A549 treated with CORT108297 at 1 μM for 4 hours (cell line): Measurements from ENCODE around the gene TELO2. TPM values are rescaled to one million over a fixed set of nuclear protein-coding genes. Genes with fewer than 3 reads are reported as not detected.

Source experiments
- total RNA-seq: library from RNA; stranded (reverse); fragments of 200-300 nt; extraction: Qiagen RNA extraction; gene quantifications from 5 replicates; pipeline ENCODE4 v1.2.3, GENCODE V29; 2022

TELO2 gene
- 23.9 to 48.2 TPM (median 45.1 TPM) in 5 replicates for total RNA-seq

GRCh38 chr16:1492923-1493745, at the start of gene TELO2:
Gene TELO2 (plus strand): TSS chr16:1493360. CDS start chr16:1494282, 922 bp downstream.

GRCh38 chr16:1443980-1444729, 49.0 kb upstream of the TELO2 start, which contains the start of gene CCDC154:
Gene CCDC154 (minus strand): TSS chr16:1444556. CDS start chr16:1444322, 234 bp downstream.

GRCh38 chr16:1474796-1475551, 18.2 kb upstream of the TELO2 start, which contains the start of gene CLCN7:
Gene CLCN7 (minus strand): TSS chr16:1475028. CDS start chr16:1474974, 54 bp downstream.

GRCh38 chr16:1488619-1489018, 4.5 kb upstream of the TELO2 start, which contains the start of gene PTX4:
Gene PTX4 (minus strand): TSS chr16:1488944. CDS start chr16:1488909, 35 bp downstream.

GRCh38 chr16:1533443-1533951, 40.3 kb downstream of the TELO2 start, which contains the start of gene TMEM204:
Gene TMEM204 (plus strand): TSS chr16:1533666. CDS start chr16:1534276, 610 bp downstream.

Other genes starting within 250 kb of the TELO2 start
- gene TPSD1, start 237.3 kb upstream of the TELO2 start, total RNA-seq: not detected in 5 replicates
- 156 to 190 TPM (median 161 TPM) in 5 replicates for gene UBE2I, start 183.7 kb upstream of the TELO2 start, total RNA-seq
- gene BAIAP3, start 159.7 kb upstream of the TELO2 start, total RNA-seq: 0.38 to 1.3 TPM (median 1.0 TPM) in 5 replicates
- 54.7 to 102 TPM (median 97.7 TPM) in 5 replicates for gene TSR3, start 141.5 kb upstream of the TELO2 start, total RNA-seq
- gene GNPTG, start 141.4 kb upstream of the TELO2 start, total RNA-seq: 27.0 to 40.3 TPM (median 36.2 TPM) in 5 replicates
- gene UNKL, start 78.7 kb upstream of the TELO2 start, total RNA-seq: 25.1 to 45.3 TPM (median 44.6 TPM) in 5 replicates
- gene UQCC4, start 72.6 kb upstream of the TELO2 start, total RNA-seq: 33.3 to 40.0 TPM (median 37.9 TPM) in 5 replicates
- gene PERCC1, start 62.3 kb upstream of the TELO2 start, total RNA-seq: not detected in 5 replicates
- gene CCDC154, start 48.8 kb upstream of the TELO2 start, total RNA-seq: 0.11 to 0.51 TPM (median 0.46 TPM) in 4 of 5 replicates, not detected in the other
- 53.9 to 85.2 TPM (median 80.1 TPM) in 5 replicates for gene CLCN7, start 18.3 kb upstream of the TELO2 start, total RNA-seq
- not detected in 5 replicates for gene PTX4, start 4.4 kb upstream of the TELO2 start, total RNA-seq
- gene TMEM204, start 40.3 kb downstream of the TELO2 start, total RNA-seq: not detected in 5 replicates
- 7.8 to 9.4 TPM (median 9.2 TPM) in 5 replicates for gene IFT140, start 118.7 kb downstream of the TELO2 start, total RNA-seq
- 11.3 to 18.8 TPM (median 17.0 TPM) in 5 replicates for gene CRAMP1, start 119.0 kb downstream of the TELO2 start, total RNA-seq
- 164 to 217 TPM (median 172 TPM) in 5 replicates for gene JPT2, start 184.9 kb downstream of the TELO2 start, total RNA-seq
- gene MAPK8IP3, start 212.8 kb downstream of the TELO2 start, total RNA-seq: 34.2 to 66.6 TPM (median 61.2 TPM) in 5 replicates